Measurements from ENCODE around the gene ANKRD53.

The ANKRD53 gene

DNA sequence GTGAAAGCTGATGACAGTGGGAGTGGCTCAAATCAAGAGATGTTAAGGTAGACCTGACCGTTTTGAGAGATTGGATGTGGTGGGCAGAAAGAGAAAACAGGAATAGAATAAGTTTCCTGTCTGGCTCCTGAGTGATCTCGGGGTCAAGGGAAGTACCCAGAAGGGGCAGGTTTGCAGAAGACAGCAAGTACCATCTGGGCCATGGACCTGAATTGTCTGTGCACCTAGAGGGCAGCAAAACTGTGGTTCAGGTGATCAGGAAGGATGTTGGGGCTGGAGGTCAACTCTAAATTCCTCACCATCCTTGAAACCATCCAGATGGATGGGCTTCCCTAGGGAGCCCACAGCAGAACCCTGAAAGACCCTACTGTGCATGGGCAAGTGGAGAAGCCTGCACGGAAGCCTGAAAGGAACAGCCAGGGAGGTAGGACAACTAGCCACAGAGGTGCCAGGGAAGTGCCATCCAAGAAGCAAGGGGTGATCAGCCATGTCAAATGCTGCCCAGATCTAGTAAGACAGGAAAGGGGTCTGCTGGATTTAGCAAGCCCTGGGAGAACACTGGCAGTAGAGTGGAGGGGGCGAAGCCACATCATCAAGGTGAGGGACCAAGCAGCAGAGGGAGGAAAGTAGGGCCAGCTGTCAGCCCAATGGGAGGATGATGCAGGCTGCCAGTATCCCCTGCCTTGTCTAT is 8.2 kb downstream of the ANKRD53 start:
- CTCF ChIA-PET, result interaction anchor here (0.6 to 1.7 kb wide), 9 partner anchors 10 to 115 kb away, joined by 3 to 7 read pairs (median 4); no protein-coding TSS in a partner anchor
- POLR2A ChIA-PET, result no interaction called here

DNA sequence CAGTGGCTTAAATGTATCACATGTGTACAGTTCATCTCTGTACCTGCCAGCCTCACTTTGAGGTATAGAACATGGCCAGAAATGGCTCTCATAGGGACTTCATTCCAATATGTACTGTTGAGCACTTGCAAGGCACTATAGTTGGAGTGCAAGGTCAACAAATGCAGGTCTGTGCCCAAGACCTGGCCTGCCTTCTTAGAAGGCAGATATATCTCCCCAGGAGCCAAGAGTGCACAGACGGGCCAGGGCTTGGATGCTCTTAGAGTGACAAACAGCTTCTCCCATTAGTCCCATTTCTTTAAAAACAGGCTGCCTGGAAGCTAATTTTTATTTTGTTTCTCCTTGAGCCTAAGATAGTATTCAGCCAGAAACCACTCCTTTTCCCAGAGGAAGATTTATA is 9.0 kb downstream of the ANKRD53 start:
- CTCF ChIA-PET, result interaction anchor here (0.6 to 1.3 kb wide), 3 partner anchors 9 to 115 kb away, joined by 3 to 6 read pairs (median 5); no protein-coding TSS in a partner anchor
- TF ChIP-seq, protein P1, sequence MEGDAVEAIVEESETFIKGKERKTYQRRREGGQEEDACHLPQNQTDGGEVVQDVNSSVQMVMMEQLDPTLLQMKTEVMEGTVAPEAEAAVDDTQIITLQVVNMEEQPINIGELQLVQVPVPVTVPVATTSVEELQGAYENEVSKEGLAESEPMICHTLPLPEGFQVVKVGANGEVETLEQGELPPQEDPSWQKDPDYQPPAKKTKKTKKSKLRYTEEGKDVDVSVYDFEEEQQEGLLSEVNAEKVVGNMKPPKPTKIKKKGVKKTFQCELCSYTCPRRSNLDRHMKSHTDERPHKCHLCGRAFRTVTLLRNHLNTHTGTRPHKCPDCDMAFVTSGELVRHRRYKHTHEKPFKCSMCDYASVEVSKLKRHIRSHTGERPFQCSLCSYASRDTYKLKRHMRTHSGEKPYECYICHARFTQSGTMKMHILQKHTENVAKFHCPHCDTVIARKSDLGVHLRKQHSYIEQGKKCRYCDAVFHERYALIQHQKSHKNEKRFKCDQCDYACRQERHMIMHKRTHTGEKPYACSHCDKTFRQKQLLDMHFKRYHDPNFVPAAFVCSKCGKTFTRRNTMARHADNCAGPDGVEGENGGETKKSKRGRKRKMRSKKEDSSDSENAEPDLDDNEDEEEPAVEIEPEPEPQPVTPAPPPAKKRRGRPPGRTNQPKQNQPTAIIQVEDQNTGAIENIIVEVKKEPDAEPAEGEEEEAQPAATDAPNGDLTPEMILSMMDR (IDR thresholded peaks at IDR 0.05; ENCODE audit: insufficient read depth, low read length, missing control alignments), result no peak
- POLR2A ChIA-PET, result no interaction called here
- no peak for DNase-seq (ENCODE audit: low read depth, low spot score)
- no peak overlapping the region for H3K4me3 ChIP-seq (ENCODE audit: low read depth, low read length)

More for the DNA sequence above, 8.2 kb downstream of the ANKRD53 start:
- DNase-seq (ENCODE audit: low read depth, low spot score), result no peak
- H3K4me3 ChIP-seq (ENCODE audit: low read depth, low read length), result no peak overlapping the region
- TF ChIP-seq, protein P1 (IDR thresholded peaks at IDR 0.05; ENCODE audit: insufficient read depth, low read length, missing control alignments), result no peak

DNA sequence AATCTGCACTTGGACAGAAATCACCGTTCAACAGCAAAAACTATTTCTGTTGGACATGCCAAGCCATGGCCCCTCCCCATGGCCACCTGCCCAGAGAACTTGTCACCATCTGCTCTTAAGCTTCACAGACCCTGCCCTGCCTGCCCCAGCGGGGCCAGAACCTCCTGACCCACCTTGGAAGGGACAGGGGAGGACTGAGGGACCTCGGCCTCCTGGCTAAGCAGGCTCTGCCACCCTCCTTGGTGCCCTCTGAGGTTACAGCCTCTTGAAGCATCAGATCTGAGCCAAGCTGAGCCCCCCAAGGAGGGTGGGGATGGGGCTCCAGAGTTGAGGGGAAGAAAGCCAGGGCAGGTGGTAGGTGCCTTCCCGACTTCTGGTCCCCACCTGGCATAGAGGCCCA is 9.7 kb downstream of the ANKRD53 start:
- no peak overlapping the region for H3K4me3 ChIP-seq (ENCODE audit: low read depth, low read length)

DNA sequence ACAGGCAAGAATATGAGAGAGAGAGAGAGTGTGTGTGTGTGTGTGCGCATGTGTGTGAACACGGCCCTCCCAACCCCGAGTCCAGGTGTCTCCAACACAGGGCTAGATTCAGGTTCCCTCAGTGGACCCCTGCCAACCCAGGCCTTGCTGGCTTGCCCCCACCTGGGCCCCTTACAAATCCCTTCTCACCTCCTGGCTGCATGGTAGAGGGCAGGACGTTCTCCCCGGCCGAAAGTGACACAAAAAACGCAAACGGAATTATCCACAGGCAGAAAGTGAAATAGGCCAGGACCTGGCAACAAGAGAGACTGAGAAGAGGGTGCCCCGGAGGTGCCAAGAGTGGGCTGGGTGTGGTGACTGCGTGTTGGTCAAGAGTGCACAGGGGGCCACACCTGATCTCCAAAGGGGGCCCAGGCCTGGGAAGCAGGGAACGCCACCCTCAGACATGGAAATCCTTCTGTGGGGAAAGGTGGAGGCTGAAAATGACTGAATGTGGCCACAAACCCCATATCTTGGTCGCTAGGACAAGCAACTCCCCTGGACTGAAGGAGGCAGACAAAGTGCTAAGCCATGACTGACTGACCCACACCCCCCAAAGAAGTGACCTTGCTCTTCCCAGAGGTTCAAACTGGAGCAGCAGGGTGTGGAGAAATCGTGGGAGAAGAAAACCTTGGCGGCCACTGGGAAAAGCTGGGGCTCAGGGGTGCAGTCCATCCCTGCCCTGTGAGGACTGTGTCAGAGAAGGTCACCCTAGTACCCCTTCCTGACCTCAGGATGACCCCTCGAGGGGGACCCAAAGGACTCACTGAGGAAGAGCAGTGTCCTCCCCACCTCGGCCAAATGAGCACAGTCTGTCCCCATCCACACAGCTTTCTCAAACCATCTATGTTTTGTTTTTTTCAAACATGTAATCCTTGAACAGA is 10.6 kb downstream of the ANKRD53 start:
- H3K4me3 ChIP-seq (ENCODE audit: low read depth, low read length), result no peak overlapping the region
- TF ChIP-seq, protein P1 (IDR thresholded peaks at IDR 0.05; ENCODE audit: insufficient read depth, low read length, missing control alignments), result no peak
- POLR2A ChIA-PET, result no interaction called here
- CTCF ChIA-PET, result interaction anchor here (0.7 to 1.0 kb wide), 2 partner anchors 13 to 687 kb away, joined by 3 to 8 read pairs; partner anchors contain the start of gene FAM136A
- no peak for DNase-seq (ENCODE audit: low read depth, low spot score)

More for the DNA sequence above, 9.7 kb downstream of the ANKRD53 start:
- ChIA-PET CTCF (interaction anchor here (0.7 to 1.3 kb wide), 3 partner anchors 13 to 686 kb away, joined by 3 to 6 read pairs (median 3); partner anchors contain the start of gene FAM136A), POLR2A (no interaction called here)
- TF ChIP-seq, protein P1 (IDR thresholded peaks at IDR 0.05; ENCODE audit: insufficient read depth, low read length, missing control alignments), result no peak
- no peak for DNase-seq (ENCODE audit: low read depth, low spot score)

DNA sequence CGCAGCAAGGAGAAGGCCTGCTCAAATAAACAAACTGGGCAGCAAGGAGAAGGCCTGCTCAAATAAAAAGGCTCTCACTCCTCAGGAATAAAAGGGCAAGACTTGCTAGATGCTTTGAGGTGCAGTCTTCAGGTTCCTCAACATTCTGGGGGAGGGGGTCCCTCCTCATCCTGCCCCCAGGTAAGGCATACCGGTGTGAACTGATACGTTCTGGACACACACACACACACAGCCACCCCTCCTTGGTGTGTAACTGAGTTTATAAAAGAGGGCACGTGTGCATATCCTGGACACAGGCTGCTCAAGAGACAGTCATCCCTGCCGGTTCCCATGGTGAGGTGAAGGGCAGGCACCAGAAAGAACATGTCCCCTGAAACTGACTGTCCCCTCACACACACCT is 11.8 kb downstream of the ANKRD53 start:
- ChIA-PET POLR2A (no interaction called here), CTCF (interaction anchor here (0.6 to 1.3 kb wide), 2 partner anchors 26 to 180 kb away, joined by 3 read pairs; no protein-coding TSS in a partner anchor)
- H3K4me3 ChIP-seq (ENCODE audit: low read depth, low read length), result no peak overlapping the region
- no peak for DNase-seq (ENCODE audit: low read depth, low spot score)
- TF ChIP-seq, protein P1 (IDR thresholded peaks at IDR 0.05; ENCODE audit: insufficient read depth, low read length, missing control alignments), result no peak
